ENCODE data around the gene PGAP6. TPM values are rescaled to one million over a fixed set of nuclear protein-coding genes. Genes with fewer than 3 reads are reported as not detected.
A peak's percentile ranks its signal among the peaks of the same experiment; 100 is the strongest.

PGAP6 gene
- total RNA-seq, 2 experiments from 2014 or later = 59.7 to 63.7 TPM

DNA sequence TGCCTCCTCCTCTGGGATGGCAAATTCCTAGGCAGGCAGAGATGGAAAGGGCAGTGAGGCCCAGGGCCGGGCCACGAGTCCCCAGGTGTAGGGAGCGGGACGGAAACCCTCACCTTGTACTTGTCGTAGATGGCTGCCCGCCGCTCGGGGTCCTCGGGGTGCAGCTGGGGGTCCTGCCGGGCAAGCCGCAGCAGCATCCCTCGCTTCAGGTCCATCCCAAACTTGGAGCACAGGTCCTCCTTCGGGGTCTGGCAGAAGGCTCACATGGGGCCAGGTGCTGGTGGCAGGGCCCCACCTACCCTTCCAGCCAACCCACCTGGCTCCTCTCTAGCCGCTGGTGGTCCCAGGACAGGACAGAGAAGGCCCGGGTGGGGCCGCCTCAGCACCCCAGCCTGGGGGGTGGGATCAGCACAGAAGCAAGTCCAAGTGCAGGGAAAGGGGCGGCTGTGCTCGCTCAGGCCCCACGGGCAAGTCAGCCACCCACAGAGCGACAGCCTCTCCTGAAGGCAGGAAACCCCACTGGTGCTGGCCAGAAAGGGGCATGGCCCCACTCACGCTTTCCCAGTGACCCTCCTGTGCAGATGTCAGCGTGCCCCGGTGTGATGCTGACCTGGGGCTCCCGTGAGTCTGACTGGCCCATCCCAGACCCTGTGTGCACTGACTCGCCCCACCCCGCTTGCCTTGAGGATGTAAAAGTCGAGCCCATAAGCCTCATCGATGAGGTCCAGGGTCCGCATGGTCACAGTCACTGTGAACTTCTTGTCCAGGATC, 13.2 kb downstream of the PGAP6 start:
- no peak overlapping the region for H3K27ac Mint-ChIP-seq
- H3K27ac ChIP-seq (ENCODE audit: low read depth in 1 of 2, low read length in 2 of 2) = no peak overlapping the region
- TF ChIP-seq, protein P1, sequence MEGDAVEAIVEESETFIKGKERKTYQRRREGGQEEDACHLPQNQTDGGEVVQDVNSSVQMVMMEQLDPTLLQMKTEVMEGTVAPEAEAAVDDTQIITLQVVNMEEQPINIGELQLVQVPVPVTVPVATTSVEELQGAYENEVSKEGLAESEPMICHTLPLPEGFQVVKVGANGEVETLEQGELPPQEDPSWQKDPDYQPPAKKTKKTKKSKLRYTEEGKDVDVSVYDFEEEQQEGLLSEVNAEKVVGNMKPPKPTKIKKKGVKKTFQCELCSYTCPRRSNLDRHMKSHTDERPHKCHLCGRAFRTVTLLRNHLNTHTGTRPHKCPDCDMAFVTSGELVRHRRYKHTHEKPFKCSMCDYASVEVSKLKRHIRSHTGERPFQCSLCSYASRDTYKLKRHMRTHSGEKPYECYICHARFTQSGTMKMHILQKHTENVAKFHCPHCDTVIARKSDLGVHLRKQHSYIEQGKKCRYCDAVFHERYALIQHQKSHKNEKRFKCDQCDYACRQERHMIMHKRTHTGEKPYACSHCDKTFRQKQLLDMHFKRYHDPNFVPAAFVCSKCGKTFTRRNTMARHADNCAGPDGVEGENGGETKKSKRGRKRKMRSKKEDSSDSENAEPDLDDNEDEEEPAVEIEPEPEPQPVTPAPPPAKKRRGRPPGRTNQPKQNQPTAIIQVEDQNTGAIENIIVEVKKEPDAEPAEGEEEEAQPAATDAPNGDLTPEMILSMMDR (IDR thresholded peaks at IDR 0.05) = no peak
- peaks cover 22% of the 10 kb centered on the region for H3K4me1 ChIP-seq (ENCODE audit: insufficient read depth, low read length)
- peak in 1 of 14 experiments; percentile 30 for DNase-seq
- no peaks in the 10 kb centered on the region for H3K27me3 Mint-ChIP-seq
- no peaks in the 10 kb centered on the region for H3K9me3 Mint-ChIP-seq
- H3K27me3 ChIP-seq (ENCODE audit: control insufficient read depth in 1 of 2, insufficient read depth in 2 of 2, low read length in 2 of 2) = no peaks in the 10 kb centered on the region
- ChIA-PET CTCF (no interaction called here), POLR2A (interaction anchor here (1.4 kb wide), 2 partner anchors 12 to 14 kb away, joined by 5 to 7 read pairs; no protein-coding TSS in a partner anchor)
- no peak for ATAC-seq (ENCODE audit: poor library complexity)
- H3K4me3 Mint-ChIP-seq = peak overlapping the region; percentile 78
- intact Hi-C loops (cut with DNase I, micrococcal nuclease) = no loop called here
- H3K4me1 Mint-ChIP-seq (ENCODE audit: low read depth) = peaks cover 17% of the 10 kb centered on the region
- H3K9me3 ChIP-seq (ENCODE audit: control insufficient read depth in 1 of 2, insufficient read depth in 1 of 2, low read length in 2 of 2) = peaks cover 0 to 8% of the 10 kb centered on the region in 2 experiments
- H3K36me3 ChIP-seq (ENCODE audit: insufficient read depth, low read length) = peaks cover 44% of the 10 kb centered on the region
- peaks cover 35% of the 10 kb centered on the region for H3K36me3 Mint-ChIP-seq (ENCODE audit: low read depth)
- no peak overlapping the region for H3K4me3 ChIP-seq (ENCODE audit: low read length)

DNA sequence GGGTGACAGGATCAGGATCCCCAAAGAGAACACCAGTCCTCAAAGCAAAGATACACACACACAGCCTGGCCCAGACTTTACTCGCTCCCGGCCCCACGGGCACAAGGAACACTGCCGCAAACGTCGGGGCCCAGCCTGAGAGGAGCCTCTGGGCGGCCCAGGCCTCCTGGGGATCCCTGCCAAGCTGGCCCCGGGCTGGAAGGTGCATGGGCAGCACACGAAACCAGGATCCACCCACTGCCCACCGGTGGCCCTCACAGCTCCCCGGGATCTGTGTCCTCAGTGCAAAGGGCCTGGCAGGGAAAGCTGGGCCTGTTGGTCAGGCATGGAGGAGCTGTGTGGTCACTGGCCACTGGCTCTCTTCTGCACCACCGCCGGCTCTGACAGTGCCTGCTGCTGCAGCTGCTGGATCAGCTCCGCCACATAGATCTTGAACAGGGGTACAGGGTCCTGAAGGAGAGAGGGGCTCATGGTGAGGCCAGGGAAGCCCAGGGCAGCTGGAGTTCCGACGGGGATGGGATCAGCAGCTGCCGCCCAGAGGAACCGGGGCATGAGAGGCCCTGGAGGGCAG, 14.4 kb downstream of the PGAP6 start:
- TF ChIP-seq, protein P1 (IDR thresholded peaks at IDR 0.05) = no peak

DNA sequence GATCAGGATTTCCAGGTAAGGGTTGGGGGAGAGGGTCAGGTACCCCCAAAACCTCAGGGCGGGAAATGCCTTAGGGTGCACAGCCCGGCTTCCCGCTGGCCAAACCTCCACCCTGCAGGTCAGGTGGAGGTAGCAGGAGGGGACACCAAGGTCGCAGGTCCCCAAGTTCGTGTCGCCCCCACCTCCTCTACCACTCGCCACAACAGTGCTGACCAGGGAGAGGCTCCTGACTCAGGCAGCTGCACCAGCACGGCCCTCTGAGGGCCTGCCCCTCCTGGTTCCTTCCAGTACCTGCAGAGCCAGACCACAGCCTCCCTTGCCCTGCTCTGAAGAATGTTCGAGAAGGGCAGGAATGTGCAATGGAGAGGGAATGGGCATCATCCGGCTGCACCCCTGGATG, 15.3 kb downstream of the PGAP6 start:
- ChIA-PET POLR2A (interaction anchor here (1.2 kb wide), 1 partner anchor 260 kb away, joined by 3 read pairs; no protein-coding TSS in a partner anchor), CTCF (no interaction called here)
- Mint-ChIP-seq H3K27ac (no peak overlapping the region), H3K9me3 (no peaks in the 10 kb centered on the region), H3K27me3 (no peaks in the 10 kb centered on the region), H3K4me1 (ENCODE audit: low read depth) (peaks cover 23% of the 10 kb centered on the region), H3K4me3 (no peak overlapping the region), H3K36me3 (ENCODE audit: low read depth) (peaks cover 19% of the 10 kb centered on the region)
- no peaks in the 10 kb centered on the region for H3K27me3 ChIP-seq (ENCODE audit: control insufficient read depth in 1 of 2, insufficient read depth in 2 of 2, low read length in 2 of 2)
- peaks cover 33% of the 10 kb centered on the region for H3K4me1 ChIP-seq (ENCODE audit: insufficient read depth, low read length)
- no peak overlapping the region for H3K27ac ChIP-seq (ENCODE audit: low read depth in 1 of 2, low read length in 2 of 2)
- H3K4me3 ChIP-seq (ENCODE audit: low read length) = no peak overlapping the region
- TF ChIP-seq, protein P1 (IDR thresholded peaks at IDR 0.05) = no peak
- no peak for DNase-seq
- no peak for ATAC-seq (ENCODE audit: poor library complexity)
- peaks cover 29% of the 10 kb centered on the region for H3K36me3 ChIP-seq (ENCODE audit: insufficient read depth, low read length)
- H3K9me3 ChIP-seq (ENCODE audit: control insufficient read depth in 1 of 2, insufficient read depth in 1 of 2, low read length in 2 of 2) = no peaks in the 10 kb centered on the region
- intact Hi-C loops (cut with DNase I, micrococcal nuclease) = no loop called here

More for the DNA sequence above, 14.4 kb downstream of the PGAP6 start:
- Mint-ChIP-seq H3K9me3 (no peaks in the 10 kb centered on the region), H3K4me3 (peak overlapping the region; percentile 42), H3K36me3 (ENCODE audit: low read depth) (peaks cover 26% of the 10 kb centered on the region), H3K4me1 (ENCODE audit: low read depth) (peaks cover 17% of the 10 kb centered on the region), H3K27me3 (no peaks in the 10 kb centered on the region), H3K27ac (no peak overlapping the region)
- intact Hi-C loops (cut with DNase I, micrococcal nuclease) = no loop called here
- POLR2A ChIA-PET = interaction anchor here (1.2 kb wide), 1 partner anchor 261 kb away, joined by 3 read pairs; no protein-coding TSS in a partner anchor
- peaks cover 23% of the 10 kb centered on the region for H3K4me1 ChIP-seq (ENCODE audit: insufficient read depth, low read length)
- H3K9me3 ChIP-seq (ENCODE audit: control insufficient read depth in 1 of 2, insufficient read depth in 1 of 2, low read length in 2 of 2) = peaks cover 0 to 8% of the 10 kb centered on the region in 2 experiments
- no peak for DNase-seq
- H3K36me3 ChIP-seq (ENCODE audit: insufficient read depth, low read length) = peaks cover 38% of the 10 kb centered on the region
- H3K27me3 ChIP-seq (ENCODE audit: control insufficient read depth in 1 of 2, insufficient read depth in 2 of 2, low read length in 2 of 2) = no peaks in the 10 kb centered on the region
- no peak for ATAC-seq (ENCODE audit: poor library complexity)
- CTCF ChIA-PET = no interaction called here
- no peak overlapping the region for H3K4me3 ChIP-seq (ENCODE audit: low read length)
- no peak overlapping the region for H3K27ac ChIP-seq (ENCODE audit: low read depth in 1 of 2, low read length in 2 of 2)

Measured in CD4-positive, alpha-beta T cell (primary cell).